Stimulated activated CD8-positive, alpha-beta memory T cell treated with anti-CD3 and anti-CD28 coated beads, Interleukin-12 subunit alpha, Interleukin-12 subunit beta, amount 100 ng/mL, for 1 hour (primary cell): ENCODE data around the gene ACOT7.
"Not testable (repeated sequence)": the region's sequence is repeated elsewhere in the genome, so short reads cannot be mapped to it uniquely, and the experiment has no call there.

Experiments used
- DNase-seq: peaks from one replicate; pipeline ENCODE4 v3.0.0-alpha.2; 2020; ENCODE audit warnings: low read depth

ACOT7 gene

GRCh38 chr1:6233376-6233775 lies 160.2 kb downstream of the ACOT7 start:
- DNase-seq, result no peak

GRCh38 chr1:6225651-6226050 lies 167.9 kb downstream of the ACOT7 start:
- no peak for DNase-seq

GRCh38 chr1:6224718-6225117 lies 168.8 kb downstream of the ACOT7 start:
- DNase-seq, result no peak

GRCh38 chr1:6223617-6224016 lies 169.9 kb downstream of the ACOT7 start:
- no peak for DNase-seq

- DNase-seq, result no peak
Observed at GRCh38 chr1:6222636-6223035, 170.9 kb downstream of the ACOT7 start.

- DNase-seq, result no peak
Observed at GRCh38 chr1:6221210-6221784, 172.3 kb downstream of the ACOT7 start.

- DNase-seq, result no peak
Observed at GRCh38 chr1:6220236-6220635, 173.3 kb downstream of the ACOT7 start.

- not testable (repeated sequence) for DNase-seq
Observed at GRCh38 chr1:6219641-6220040, 173.9 kb downstream of the ACOT7 start.

GRCh38 chr1:6218375-6219164 lies 175.0 kb downstream of the ACOT7 start:
- no peak for DNase-seq
